ENCODE results near the gene ARHGAP24. TPM values are rescaled to one million over a fixed set of nuclear protein-coding genes. Genes with fewer than 3 reads are reported as not detected.
"Not testable (repeated sequence)": the region's sequence is repeated elsewhere in the genome, so short reads cannot be mapped to it uniquely, and the experiment has no call there.

ARHGAP24 gene
- total RNA-seq, 1 experiment from 2014 or later = 1.3 TPM

DNA sequence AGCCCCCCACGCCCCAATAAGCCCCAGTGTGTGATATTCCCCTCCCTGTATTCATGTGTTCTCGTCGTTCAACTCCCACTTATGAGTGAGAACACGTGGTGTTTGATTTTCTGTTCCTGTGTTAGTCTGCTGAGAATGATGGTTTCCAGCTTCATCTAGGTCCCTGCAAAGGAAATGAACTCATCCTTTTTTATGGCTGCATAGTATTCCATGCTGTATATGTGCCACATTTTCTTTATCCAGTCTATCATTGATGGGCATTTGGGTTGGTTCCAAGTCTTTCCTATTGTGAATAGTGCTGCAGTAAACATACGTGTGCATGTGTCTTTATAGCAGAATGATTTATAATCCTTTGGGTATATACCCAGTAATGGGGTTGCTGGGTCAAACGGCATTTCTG lies 440.6 kb downstream of the ARHGAP24 start:
- CTCF ChIA-PET; H3K27ac ChIP-seq (ENCODE audit: low read depth, low read length); H3K4me1 ChIP-seq (ENCODE audit: control insufficient read depth in 1 of 2, insufficient read depth in 2 of 2, low read length in 2 of 2); H2AFZ ChIP-seq (ENCODE audit: low read depth, low read length, poor library complexity, severe bottlenecking); DNase-seq (ENCODE audit: low read depth, low spot score); H3K36me3 ChIP-seq (ENCODE audit: control insufficient read depth in 1 of 2, insufficient read depth in 2 of 2, low read length in 2 of 2); H3K9me3 ChIP-seq (ENCODE audit: control insufficient read depth in 1 of 2, insufficient read depth in 1 of 2, low read depth in 1 of 2, low read length in 2 of 2); H3K9ac ChIP-seq (ENCODE audit: low read length); H3K4me3 ChIP-seq (replicated peaks in 1 of 2; ENCODE audit: low read depth in 1 of 2, low read length in 2 of 2); BruUV-seq (replicated peaks); intact Hi-C loops (cut with micrococcal nuclease); POLR2A ChIA-PET; H4K20me1 ChIP-seq (ENCODE audit: insufficient read depth); RAD21 ChIA-PET (ENCODE audit: low non-redundant PET in 1 of 2, low total read pairs in 2 of 2, uncharacterized antibody in 2 of 2, unreplicated experiment in 2 of 2); H3K9me2 ChIP-seq (ENCODE audit: insufficient read depth); H3K27me3 ChIP-seq (ENCODE audit: insufficient read depth, low read length); H3K79me2 ChIP-seq (ENCODE audit: insufficient read depth, low read length); ATAC-seq; H3K4me2 ChIP-seq (ENCODE audit: low read length): not testable (repeated sequence)

DNA sequence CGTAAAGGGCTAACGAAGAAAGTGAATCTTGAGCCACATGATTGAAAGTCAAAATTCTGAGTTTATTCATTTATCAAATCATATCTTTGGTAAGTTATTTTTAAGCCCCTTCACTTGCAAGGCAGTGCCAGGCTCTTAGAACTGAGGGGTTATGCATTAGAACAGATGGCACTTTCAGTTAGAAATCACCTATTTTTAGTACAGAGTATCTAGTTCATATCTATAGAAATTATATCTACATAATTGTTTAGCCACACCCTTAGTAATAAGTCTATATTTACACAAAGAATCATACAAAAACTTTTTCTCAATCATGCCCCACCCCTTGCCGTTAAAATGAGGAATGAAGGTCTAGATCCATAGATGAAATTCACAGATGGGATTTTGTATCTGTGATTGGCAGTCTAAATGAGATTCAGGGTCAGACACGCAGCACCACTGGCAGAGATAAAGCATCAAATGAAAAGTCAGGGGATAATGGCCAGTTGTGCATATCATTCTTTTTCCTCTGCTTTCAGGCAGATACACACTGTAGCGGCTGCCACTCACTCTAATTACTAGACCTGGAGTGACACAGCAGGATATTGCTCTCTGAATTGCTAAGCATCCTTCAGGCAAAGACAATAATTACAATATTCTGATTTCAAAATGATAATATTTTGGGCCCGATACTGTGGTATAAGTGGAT lies 444.4 kb downstream of the ARHGAP24 start:
- TF ChIP-seq, protein P1, sequence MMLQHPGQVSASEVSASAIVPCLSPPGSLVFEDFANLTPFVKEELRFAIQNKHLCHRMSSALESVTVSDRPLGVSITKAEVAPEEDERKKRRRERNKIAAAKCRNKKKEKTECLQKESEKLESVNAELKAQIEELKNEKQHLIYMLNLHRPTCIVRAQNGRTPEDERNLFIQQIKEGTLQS (IDR thresholded peaks at IDR 0.05) = no peak
- TF ChIP-seq SRF (IDR thresholded peaks at IDR 0.05; ENCODE audit: low read depth) = no peak
- no peak for TF ChIP-seq SIN3A (IDR thresholded peaks at IDR 0.05; ENCODE audit: low read depth)
- no peak for TF ChIP-seq ELF1 (IDR thresholded peaks at IDR 0.05; ENCODE audit: borderline replicate concordance, low read depth)
- no peak for TF ChIP-seq CEBPB (IDR thresholded peaks at IDR 0.05; ENCODE audit: low read depth)
- no peak for TF ChIP-seq EZH2 (IDR thresholded peaks at IDR 0.05)
- no peak for TF ChIP-seq JUND (IDR thresholded peaks at IDR 0.05)
- TF ChIP-seq, protein P2, sequence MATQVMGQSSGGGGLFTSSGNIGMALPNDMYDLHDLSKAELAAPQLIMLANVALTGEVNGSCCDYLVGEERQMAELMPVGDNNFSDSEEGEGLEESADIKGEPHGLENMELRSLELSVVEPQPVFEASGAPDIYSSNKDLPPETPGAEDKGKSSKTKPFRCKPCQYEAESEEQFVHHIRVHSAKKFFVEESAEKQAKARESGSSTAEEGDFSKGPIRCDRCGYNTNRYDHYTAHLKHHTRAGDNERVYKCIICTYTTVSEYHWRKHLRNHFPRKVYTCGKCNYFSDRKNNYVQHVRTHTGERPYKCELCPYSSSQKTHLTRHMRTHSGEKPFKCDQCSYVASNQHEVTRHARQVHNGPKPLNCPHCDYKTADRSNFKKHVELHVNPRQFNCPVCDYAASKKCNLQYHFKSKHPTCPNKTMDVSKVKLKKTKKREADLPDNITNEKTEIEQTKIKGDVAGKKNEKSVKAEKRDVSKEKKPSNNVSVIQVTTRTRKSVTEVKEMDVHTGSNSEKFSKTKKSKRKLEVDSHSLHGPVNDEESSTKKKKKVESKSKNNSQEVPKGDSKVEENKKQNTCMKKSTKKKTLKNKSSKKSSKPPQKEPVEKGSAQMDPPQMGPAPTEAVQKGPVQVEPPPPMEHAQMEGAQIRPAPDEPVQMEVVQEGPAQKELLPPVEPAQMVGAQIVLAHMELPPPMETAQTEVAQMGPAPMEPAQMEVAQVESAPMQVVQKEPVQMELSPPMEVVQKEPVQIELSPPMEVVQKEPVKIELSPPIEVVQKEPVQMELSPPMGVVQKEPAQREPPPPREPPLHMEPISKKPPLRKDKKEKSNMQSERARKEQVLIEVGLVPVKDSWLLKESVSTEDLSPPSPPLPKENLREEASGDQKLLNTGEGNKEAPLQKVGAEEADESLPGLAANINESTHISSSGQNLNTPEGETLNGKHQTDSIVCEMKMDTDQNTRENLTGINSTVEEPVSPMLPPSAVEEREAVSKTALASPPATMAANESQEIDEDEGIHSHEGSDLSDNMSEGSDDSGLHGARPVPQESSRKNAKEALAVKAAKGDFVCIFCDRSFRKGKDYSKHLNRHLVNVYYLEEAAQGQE (IDR thresholded peaks at IDR 0.05; ENCODE audit: low read depth) = no peak
- no peak for TF ChIP-seq RAD21 (IDR thresholded peaks at IDR 0.05; ENCODE audit: low read depth)
- TF ChIP-seq FOSL1 (IDR thresholded peaks at IDR 0.05; ENCODE audit: low read depth) = no peak
- no peak for TF ChIP-seq ZFX (IDR thresholded peaks at IDR 0.05)
- no peak overlapping the region for H3K4me3 ChIP-seq (replicated peaks in 1 of 2; ENCODE audit: low read depth in 1 of 2, low read length in 2 of 2)

More for the DNA sequence above, 444.4 kb downstream of the ARHGAP24 start:
- no peaks in the 10 kb centered on the region for H3K79me2 ChIP-seq (ENCODE audit: insufficient read depth, low read length)
- no peaks in the 10 kb centered on the region for H3K27me3 ChIP-seq (ENCODE audit: insufficient read depth, low read length)
- ATAC-seq (no peak), DNase-seq (ENCODE audit: low read depth, low spot score) (no peak)
- ChIA-PET CTCF (no interaction called here), POLR2A (no interaction called here), RAD21 (ENCODE audit: low non-redundant PET in 1 of 2, low total read pairs in 2 of 2, uncharacterized antibody in 2 of 2, unreplicated experiment in 2 of 2) (no interaction called here)
- no peaks in the 10 kb centered on the region for H3K9me2 ChIP-seq (ENCODE audit: insufficient read depth)
- no peak overlapping the region for H3K9ac ChIP-seq (ENCODE audit: low read length)
- BruUV-seq (replicated peaks) = no TSS peak
- no peaks in the 10 kb centered on the region for H3K4me1 ChIP-seq (ENCODE audit: control insufficient read depth in 1 of 2, insufficient read depth in 2 of 2, low read length in 2 of 2)
- no peak overlapping the region for H2AFZ ChIP-seq (ENCODE audit: low read depth, low read length, poor library complexity, severe bottlenecking)
- intact Hi-C loops (cut with micrococcal nuclease) = no loop called here
- no peak overlapping the region for H3K27ac ChIP-seq (ENCODE audit: low read depth, low read length)
- no peak overlapping the region for H3K4me2 ChIP-seq (ENCODE audit: low read length)
- H3K9me3 ChIP-seq (ENCODE audit: control insufficient read depth in 1 of 2, insufficient read depth in 1 of 2, low read depth in 1 of 2, low read length in 2 of 2) = no peaks in the 10 kb centered on the region
- no peaks in the 10 kb centered on the region for H4K20me1 ChIP-seq (ENCODE audit: insufficient read depth)
- no peaks in the 10 kb centered on the region for H3K36me3 ChIP-seq (ENCODE audit: control insufficient read depth in 1 of 2, insufficient read depth in 2 of 2, low read length in 2 of 2)
